Smooth muscle cell (in vitro differentiated cells): Measurements from ENCODE around the gene KCNN4. TPM values are rescaled to one million over a fixed set of nuclear protein-coding genes. Genes with fewer than 3 reads are reported as not detected.

ENCODE experiments used
- DNase-seq: peaks from one replicate; lab custom pipeline; 2025; ENCODE audit not compliant: unreplicated experiment; lab: John Stamatoyannopoulos, UW
- H2AFZ ChIP-seq: fragments of 200-600 bp; sonication (generic); 2 replicates; pipeline ENCODE4 v1.6.0; 2016; ENCODE audit warnings: antibody characterized with exemption, low read depth, mild to moderate bottlenecking
- H3F3A ChIP-seq: fragments of 200-600 bp; sonication (generic); 2 replicates; pipeline ENCODE4 v1.6.0; 2017; ENCODE audit warnings: antibody characterized with exemption, low read depth
- H3K27ac ChIP-seq: fragments of 200-600 bp; sonication (generic); 2 replicates; pipeline ENCODE4 v1.5.1; 2016; ENCODE audit warnings: low read depth, mild to moderate bottlenecking
- H3K27me3 ChIP-seq: fragments of 200-600 bp; sonication (generic); 2 replicates; pipeline ENCODE4 v1.6.1; 2016; ENCODE audit warnings: low read depth, mild to moderate bottlenecking
- H3K36me3 ChIP-seq: fragments of 200-600 bp; sonication (generic); 2 replicates; pipeline ENCODE4 v1.5.1; 2016; ENCODE audit warnings: low read depth
- H3K4me1 ChIP-seq: fragments of 200-600 bp; sonication (generic); 2 replicates; pipeline ENCODE4 v1.5.1; 2016; ENCODE audit warnings: low read depth
- H3K4me2 ChIP-seq: fragments of 200-600 bp; sonication (generic); 2 replicates; pipeline ENCODE4 v1.6.0; 2016; ENCODE audit warnings: mild to moderate bottlenecking
- H3K4me3 ChIP-seq: fragments of 200-600 bp; sonication (generic); 2 replicates; pipeline ENCODE4 v1.5.1; 2016; ENCODE audit warnings: mild to moderate bottlenecking
- H3K79me2 ChIP-seq: fragments of 200-600 bp; sonication (generic); 2 replicates; pipeline ENCODE4 v1.6.0; 2016; ENCODE audit warnings: low read depth, mild to moderate bottlenecking
- H3K9ac ChIP-seq: fragments of 200-600 bp; sonication (generic); 2 replicates; pipeline ENCODE4 v1.6.0; 2016; ENCODE audit warnings: low read depth
- H3K9me3 ChIP-seq: fragments of 200-600 bp; sonication (generic); replicated peaks from 2 replicates; pipeline ENCODE4 v1.5.1; 2016; ENCODE audit warnings: low read depth
- H4K20me1 ChIP-seq: fragments of 200-600 bp; sonication (generic); 2 replicates; pipeline ENCODE4 v1.6.0; 2016; ENCODE audit warnings: low read depth
- WGBS: methylation state at CpG from one replicate; pipeline ENCODE4 v1.1.7; 2016; ENCODE audit warnings: low lambda C conversion rate; 5-methylcytosine and 5-hydroxymethylcytosine counted together
- polyA plus RNA-seq: library from polyadenylated mRNA; unstranded; fragments of >200 nt; fragmentation: Nextera tagmentation; extraction: Ambion mirVana; gene quantifications from 2 replicates; pipeline ENCODE4 v1.2.1, GENCODE V29; 2016
- total RNA-seq: library from RNA; depleted of rRNA; stranded (reverse); fragments of >200 nt; gene quantifications from 2 replicates; pipeline ENCODE4 v1.2.3, GENCODE V29; 2014
- TF ChIP-seq, protein P1 (sequence below): fragments of 200-600 bp; sonication (generic); IDR thresholded peaks from 2 replicates; pipeline ENCODE4 v1.5.1; 2017; ENCODE audit warnings: borderline replicate concordance, mild to moderate bottlenecking, antibody characterized with exemption; ENCODE audit not compliant: insufficient read depth, poor library complexity, severe bottlenecking

The KCNN4 gene
- total and polyA plus RNA-seq, 2 experiments from 2014 or later: 1.7 to 4.0 TPM

DNA sequence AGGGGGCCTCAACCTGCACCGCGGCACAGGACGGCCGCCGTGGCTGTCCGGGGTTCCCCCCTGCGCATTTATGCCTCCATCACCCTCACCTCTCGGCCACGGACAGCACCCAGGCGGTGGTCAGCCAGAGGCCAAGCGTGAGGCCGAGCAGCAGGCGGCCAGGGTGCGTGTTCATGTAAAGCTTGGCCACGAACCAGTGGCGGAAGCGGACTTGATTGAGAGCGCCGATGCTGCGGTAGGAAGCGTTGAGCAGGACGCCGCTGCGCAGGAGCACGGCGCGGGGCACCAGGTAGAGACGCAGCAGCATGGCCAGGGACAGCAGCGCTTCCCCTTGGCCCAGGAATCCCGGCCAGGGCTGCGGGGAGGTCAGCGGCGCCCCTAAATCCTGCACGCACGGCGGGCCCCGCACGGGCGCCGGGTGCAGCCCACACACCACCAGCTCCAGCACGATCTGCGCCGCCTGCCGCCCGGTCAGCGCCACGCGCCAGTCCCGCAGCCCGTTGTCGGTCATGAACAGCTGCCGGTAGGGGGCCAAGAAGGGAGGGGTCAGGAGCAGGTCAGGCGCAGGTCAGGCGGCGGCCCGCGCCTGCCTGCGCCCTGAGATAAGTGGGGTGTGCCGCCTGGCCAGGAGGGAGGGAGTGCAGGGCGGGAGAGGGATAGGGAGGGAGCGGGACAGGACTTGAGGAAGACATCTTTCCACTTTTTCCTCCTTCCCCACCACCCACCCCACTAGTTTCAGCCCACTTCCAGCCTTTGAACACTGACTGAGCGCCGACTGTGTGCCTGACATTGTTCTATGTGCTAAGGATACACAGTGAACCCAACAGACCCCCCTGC lies 6.5 kb downstream of the KCNN4 start:
- H3K79me2 ChIP-seq: no peaks in the 10 kb centered on the region
- 9% methylated on average over 56 of the region's 63 CpGs for WGBS
- H3K27me3 ChIP-seq: peaks cover 42% of the 10 kb centered on the region
- no peaks in the 10 kb centered on the region for H4K20me1 ChIP-seq
- DNase-seq: peak; percentile 21
- TF ChIP-seq, protein P1, sequence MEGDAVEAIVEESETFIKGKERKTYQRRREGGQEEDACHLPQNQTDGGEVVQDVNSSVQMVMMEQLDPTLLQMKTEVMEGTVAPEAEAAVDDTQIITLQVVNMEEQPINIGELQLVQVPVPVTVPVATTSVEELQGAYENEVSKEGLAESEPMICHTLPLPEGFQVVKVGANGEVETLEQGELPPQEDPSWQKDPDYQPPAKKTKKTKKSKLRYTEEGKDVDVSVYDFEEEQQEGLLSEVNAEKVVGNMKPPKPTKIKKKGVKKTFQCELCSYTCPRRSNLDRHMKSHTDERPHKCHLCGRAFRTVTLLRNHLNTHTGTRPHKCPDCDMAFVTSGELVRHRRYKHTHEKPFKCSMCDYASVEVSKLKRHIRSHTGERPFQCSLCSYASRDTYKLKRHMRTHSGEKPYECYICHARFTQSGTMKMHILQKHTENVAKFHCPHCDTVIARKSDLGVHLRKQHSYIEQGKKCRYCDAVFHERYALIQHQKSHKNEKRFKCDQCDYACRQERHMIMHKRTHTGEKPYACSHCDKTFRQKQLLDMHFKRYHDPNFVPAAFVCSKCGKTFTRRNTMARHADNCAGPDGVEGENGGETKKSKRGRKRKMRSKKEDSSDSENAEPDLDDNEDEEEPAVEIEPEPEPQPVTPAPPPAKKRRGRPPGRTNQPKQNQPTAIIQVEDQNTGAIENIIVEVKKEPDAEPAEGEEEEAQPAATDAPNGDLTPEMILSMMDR: peak; percentile 66
- no peak overlapping the region for H3K27ac ChIP-seq
- H3F3A ChIP-seq: no peaks in the 10 kb centered on the region
- H3K9me3 ChIP-seq: no peaks in the 10 kb centered on the region
- no peak overlapping the region for H3K9ac ChIP-seq
- no peak overlapping the region for H2AFZ ChIP-seq
- peak overlapping the region; percentile 75 for H3K4me2 ChIP-seq
- peak overlapping the region; percentile 19 for H3K4me3 ChIP-seq
- no peaks in the 10 kb centered on the region for H3K36me3 ChIP-seq
- H3K4me1 ChIP-seq: peaks cover 4% of the 10 kb centered on the region

DNA sequence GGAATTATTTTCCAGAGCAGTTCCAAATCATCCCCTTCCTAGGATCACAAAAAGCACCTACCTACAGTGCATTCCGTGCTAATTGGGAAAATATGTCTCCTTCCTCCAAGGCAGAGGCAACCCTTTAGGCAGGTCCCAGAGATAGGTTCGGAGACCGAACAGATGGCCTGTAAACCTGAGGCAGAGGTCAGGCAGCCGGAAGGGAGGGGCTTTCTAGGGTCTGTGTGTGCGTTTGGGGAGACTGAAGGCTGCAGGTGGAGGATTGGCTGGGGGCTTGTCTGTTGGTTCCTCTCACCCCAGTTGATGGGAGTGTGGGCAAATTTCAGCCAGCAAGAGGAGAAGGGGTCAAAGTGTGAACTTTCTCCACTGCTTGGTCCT lies 7.1 kb downstream of the KCNN4 start:
- Histone ChIP-seq H3K4me2 (peak overlapping the region; percentile 75), H3K4me3 (peak overlapping the region; percentile 19), H2AFZ (no peak overlapping the region), H3F3A (no peaks in the 10 kb centered on the region), H3K4me1 (peaks cover 4% of the 10 kb centered on the region), H3K27ac (no peak overlapping the region), H3K79me2 (no peaks in the 10 kb centered on the region), H3K9me3 (no peaks in the 10 kb centered on the region), H3K27me3 (peaks cover 42% of the 10 kb centered on the region), H4K20me1 (no peaks in the 10 kb centered on the region), H3K36me3 (no peaks in the 10 kb centered on the region), H3K9ac (no peak overlapping the region)
- TF ChIP-seq, protein P1: no peak
- DNase-seq: no peak
- WGBS: 28% methylated on average over 5 of the region's 5 CpGs

- Histone ChIP-seq H3K27ac (no peak overlapping the region), H4K20me1 (no peaks in the 10 kb centered on the region), H3K9ac (no peak overlapping the region), H3K36me3 (no peaks in the 10 kb centered on the region), H3K4me3 (no peak overlapping the region), H3K4me1 (no peaks in the 10 kb centered on the region), H3F3A (no peaks in the 10 kb centered on the region), H3K9me3 (no peaks in the 10 kb centered on the region), H2AFZ (no peak overlapping the region), H3K4me2 (no peak overlapping the region), H3K27me3 (peaks cover 28% of the 10 kb centered on the region), H3K79me2 (no peaks in the 10 kb centered on the region)
- DNase-seq: no peak
- TF ChIP-seq, protein P1: no peak
- WGBS: 97% methylated on average over 14 of the region's 14 CpGs
Measured at GRCh38 chr19:43769256-43769655, 11.5 kb downstream of the KCNN4 start.
